IMR-90 (cell line): ENCODE results near the gene RNF212B. TPM values are rescaled to one million over a fixed set of nuclear protein-coding genes. Genes with fewer than 3 reads are reported as not detected.
"Not testable (repeated sequence)": the region's sequence is repeated elsewhere in the genome, so short reads cannot be mapped to it uniquely, and the experiment has no call there.

ENCODE experiments used
- ATAC-seq: fragments of 200-7000 bp; cut with Tn5 transposase; 2 replicates; pipeline ENCODE4 v1.9.1; 2020; ENCODE audit warnings: low read depth, mild to moderate bottlenecking, moderate library complexity
- BruUV-seq: library from RNA; stranded (reverse); fragments of 400-500 nt; replicated peaks from 2 replicates; lab custom pipeline; 2021; lab: Mats Ljungman, UMichigan
- CTCF ChIA-PET: fragments of 300-600 bp; formaldehyde crosslinking; extraction: SDS; loops from one replicate; lab custom pipeline; 2021; ENCODE audit warnings: antibody characterized with exemption; lab: Yijun Ruan, JAX
- POLR2A ChIA-PET: fragments of 300-600 bp; sonication (Branson Sonifier 250); formaldehyde crosslinking; loops from one replicate; lab custom pipeline; 2022; ENCODE audit warnings: antibody characterized with exemption; ENCODE audit not compliant: unreplicated experiment; lab: Charles Lee
- DNase-seq: peaks from one replicate; pipeline ENCODE4 v3.0.0; 2013
- H2AFZ ChIP-seq: replicated peaks from 2 replicates; pipeline ENCODE3; 2013; ENCODE audit warnings: low read length, mild to moderate bottlenecking; ENCODE audit not compliant: poor library complexity
- H2AK5ac ChIP-seq: 2 replicates; pipeline ENCODE4 v1.6.1; 2013; ENCODE audit warnings: low read depth, low read length, inconsistent platforms
- H2AK9ac ChIP-seq: replicated peaks from 2 replicates; pipeline ENCODE3; 2013; ENCODE audit warnings: mild to moderate bottlenecking, low read depth, low read length, moderate library complexity; ENCODE audit not compliant: poor library complexity
- H2BK120ac ChIP-seq: 2 replicates; pipeline ENCODE4 v1.6.1; 2013; ENCODE audit warnings: low read depth, low read length, inconsistent platforms
- H2BK15ac ChIP-seq: 3 replicates; pipeline ENCODE4 v1.6.1; 2013; ENCODE audit warnings: low read depth, low read length, inconsistent platforms
- H2BK20ac ChIP-seq: 2 replicates; pipeline ENCODE4 v1.6.1; 2013; ENCODE audit warnings: low read depth, mild to moderate bottlenecking, inconsistent platforms, low read length, moderate library complexity
- H2BK5ac ChIP-seq: 2 replicates; pipeline ENCODE4 v1.6.1; 2013; ENCODE audit warnings: mild to moderate bottlenecking, low read depth, low read length, inconsistent platforms; ENCODE audit not compliant: poor library complexity, severe bottlenecking
- H3K14ac ChIP-seq: replicated peaks from 2 replicates; pipeline ENCODE4 v1.6.1; 2013; ENCODE audit warnings: low read depth, low read length, inconsistent platforms
- H3K18ac ChIP-seq: 2 replicates; pipeline ENCODE4 v1.6.1; 2013; ENCODE audit warnings: low read depth, low read length, control low read depth
- H3K23ac ChIP-seq: 2 replicates; pipeline ENCODE4 v1.6.1; 2013; ENCODE audit warnings: low read depth, low read length, inconsistent platforms
- H3K27ac ChIP-seq: 2 replicates; pipeline ENCODE4 v1.5.1; 2013; ENCODE audit warnings: mild to moderate bottlenecking, control low read depth, low read length; ENCODE audit not compliant: insufficient read depth
- H3K27me3 ChIP-seq: 2 replicates; pipeline ENCODE4 v1.6.1; 2013; ENCODE audit warnings: low read length; ENCODE audit not compliant: control insufficient read depth, insufficient read depth
- H3K36me3 ChIP-seq: 2 replicates; pipeline ENCODE4 v1.6.1; 2013; ENCODE audit warnings: low read length, mixed read lengths; ENCODE audit not compliant: control insufficient read depth, insufficient read depth
- H3K4ac ChIP-seq: 2 replicates; pipeline ENCODE4 v1.6.1; 2013; ENCODE audit warnings: low read depth, low read length, inconsistent platforms
- H3K4me1 ChIP-seq: 2 replicates; pipeline ENCODE4 v1.6.1; 2013; ENCODE audit warnings: low read length, mixed read lengths; ENCODE audit not compliant: control insufficient read depth, insufficient read depth
- H3K4me2 ChIP-seq: 2 replicates; pipeline ENCODE4 v1.6.1; 2013; ENCODE audit warnings: low read depth, mild to moderate bottlenecking, control low read depth, low read length, moderate library complexity
- H3K4me3 ChIP-seq: 2 replicates; pipeline ENCODE4 v1.5.1; 2013; ENCODE audit warnings: low read depth, mild to moderate bottlenecking, control low read depth, low read length, moderate library complexity; ENCODE audit not compliant: insufficient read depth
- H3K56ac ChIP-seq: 2 replicates; pipeline ENCODE4 v1.6.1; 2013; ENCODE audit warnings: low read length, inconsistent platforms; ENCODE audit not compliant: insufficient read depth; ENCODE audit errors: extremely low read depth
- H3K79me1 ChIP-seq, 2 experiments: 2 replicates each; pipeline ENCODE4 v1.6.1; 2013; ENCODE audit warnings: low read length in 2 of 2, inconsistent platforms in 1 of 2, low read depth in 1 of 2
- H3K9ac ChIP-seq: 2 replicates; pipeline ENCODE4 v1.6.1; 2013; ENCODE audit warnings: low read depth, low read length, control low read depth
- H3K9me1 ChIP-seq: 2 replicates; pipeline ENCODE4 v1.6.1; 2013; ENCODE audit warnings: low read length, inconsistent platforms; ENCODE audit not compliant: insufficient read depth
- H3K9me3 ChIP-seq: 2 replicates; pipeline ENCODE4 v1.6.1; 2013; ENCODE audit warnings: low read length; ENCODE audit not compliant: control insufficient read depth, insufficient read depth
- H4K20me1 ChIP-seq: 2 replicates; pipeline ENCODE4 v1.6.1; 2013; ENCODE audit warnings: low read length, inconsistent platforms; ENCODE audit not compliant: insufficient read depth
- H4K5ac ChIP-seq: 2 replicates; pipeline ENCODE4 v1.6.1; 2013; ENCODE audit warnings: mild to moderate bottlenecking, low read depth, low read length, control low read depth
- H4K8ac ChIP-seq, 2 experiments: 2 replicates each; pipeline ENCODE4 v1.6.1; 2013; ENCODE audit warnings: low read depth in 2 of 2, low read length in 2 of 2, control low read depth in 1 of 2, inconsistent platforms in 1 of 2
- H4K91ac ChIP-seq: 2 replicates; pipeline ENCODE4 v1.6.1; 2013; ENCODE audit warnings: low read depth, low read length, inconsistent platforms; ENCODE audit not compliant: insufficient read depth
- WGBS, 2 experiments: methylation state at CpG; one replicate each; pipeline versions ENCODE4 v1.1.5 to v1.1.7; 2013; ENCODE audit warnings: missing lambda C conversion rate in 2 of 2; ENCODE audit not compliant: insufficient read length in 1 of 2; ENCODE audit errors: extremely low coverage in 2 of 2; 5-methylcytosine and 5-hydroxymethylcytosine counted together
- dilution Hi-C: fragments of 300-500 bp; cut with HindIII; formaldehyde crosslinking; loops from one replicate; pipeline ENCODE4 v1.14.3; 2018; ENCODE audit warnings: low sequenced_read_pairs; ENCODE audit not compliant: unreplicated experiment
- in situ Hi-C: fragments of 300-500 bp; cut with MboI; formaldehyde crosslinking; loops from 3 replicates; pipeline ENCODE4 v1.14.3; 2019; ENCODE audit warnings: low sequenced_read_pairs, inconsistent platforms, mixed read lengths
- intact Hi-C: fragments of 100-400 bp; cut with micrococcal nuclease; formaldehyde crosslinking; loops from 2 replicates; pipeline ENCODE4 v1.10.0; 2022
- polyA plus RNA-seq, 3 experiments: library from polyadenylated mRNA; depleted of rRNA; stranded (reverse); fragments of >200 nt; gene quantifications; 2 replicates each; pipeline ENCODE4 v1.2.3, GENCODE V29; 2012; ENCODE audit warnings: low replicate concordance in 1 of 3
- total RNA-seq: library from RNA; depleted of rRNA; stranded (reverse); fragments of >200 nt; gene quantifications from 2 replicates; pipeline ENCODE4 v1.2.3, GENCODE V29; 2012

The RNF212B gene
- total and polyA plus RNA-seq, 2 of the 4 experiments (the other 2 are of a cell fraction): not detected

DNA sequence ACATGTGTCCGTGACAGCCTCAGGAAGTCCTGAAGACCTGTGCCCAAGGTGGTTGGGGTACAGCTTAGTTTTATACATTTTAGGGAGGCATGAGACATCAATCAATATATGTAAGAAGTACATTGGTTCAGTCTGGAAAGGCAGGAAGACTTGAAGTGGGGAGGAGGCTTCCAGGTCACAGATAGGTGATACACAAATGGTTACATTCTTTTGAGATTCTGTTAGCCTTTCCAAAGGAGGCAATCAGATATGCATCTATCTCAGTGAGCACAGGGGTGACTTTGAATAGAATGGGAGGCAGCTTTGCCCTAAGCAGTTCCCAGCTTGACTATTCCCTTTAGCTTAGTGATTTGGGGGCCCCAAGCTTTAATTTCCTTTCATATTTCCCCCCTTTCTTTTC, 38.6 kb upstream of the RNF212B start:
- peaks cover 13% of the 10 kb centered on the region for H3K27me3 ChIP-seq
- H3K4me3 ChIP-seq, H3K9me3 ChIP-seq, H2BK120ac ChIP-seq, H4K5ac ChIP-seq, H4K8ac ChIP-seq, H3K4me1 ChIP-seq, DNase-seq, H2BK20ac ChIP-seq, H3K9me1 ChIP-seq, H3K9ac ChIP-seq, ATAC-seq, H3K14ac ChIP-seq, H4K20me1 ChIP-seq, H2AK9ac ChIP-seq, H3K56ac ChIP-seq, H3K79me1 ChIP-seq, H3K27ac ChIP-seq, H2BK5ac ChIP-seq, BruUV-seq, H2AFZ ChIP-seq, H2AK5ac ChIP-seq, H3K4ac ChIP-seq, H3K23ac ChIP-seq, H3K4me2 ChIP-seq, H4K91ac ChIP-seq, H3K18ac ChIP-seq, in situ Hi-C loops, dilution Hi-C loops, CTCF ChIA-PET, H2BK15ac ChIP-seq, H3K36me3 ChIP-seq, intact Hi-C loops, POLR2A ChIA-PET: not testable (repeated sequence)
- no CpG with 5 or more reads among the region's 1 CpG for WGBS, 2 experiments
